C4-2B (cell line): Measurements from ENCODE around the gene FOCAD.
"Not testable (repeated sequence)": the region's sequence is repeated elsewhere in the genome, so short reads cannot be mapped to it uniquely, and the experiment has no call there.

ENCODE experiments used
- CTCF ChIP-seq: fragments of 450-650 bp; conservative IDR thresholded peaks from 2 replicates; pipeline ENCODE4 v1.5.1; 2017; ENCODE audit warnings: mild to moderate bottlenecking
- ZFX ChIP-seq: fragments of 450-650 bp; IDR thresholded peaks from 2 replicates; pipeline ENCODE4 v1.6.1; 2017

- TF ChIP-seq CTCF, ZFX: not testable (repeated sequence)
These were observed 290.3 kb downstream of the FOCAD start for GRCh38 chr9:20974191-20974938.
